Type B pancreatic cell (in vitro differentiated cells): ENCODE results near the gene CABP2. TPM values are rescaled to one million over a fixed set of nuclear protein-coding genes. Genes with fewer than 3 reads are reported as not detected.

Source experiments
- DNase-seq: peaks from one replicate; pipeline ENCODE4 v3.0.0; 2021; ENCODE audit warnings: mixed read lengths; ENCODE audit not compliant: unreplicated experiment; ENCODE audit errors: extremely low spot score
- H3K27ac Mint-ChIP-seq: 2 replicates; pipeline ENCODE4 v1.8.0; 2021; ENCODE audit warnings: mild to moderate bottlenecking, mixed read lengths
- H3K27me3 Mint-ChIP-seq: 2 replicates; pipeline ENCODE4 v1.8.0; 2021; ENCODE audit warnings: mixed read lengths
- H3K36me3 Mint-ChIP-seq: 2 replicates; pipeline ENCODE4 v1.8.0; 2021; ENCODE audit warnings: mixed read lengths
- H3K4me1 Mint-ChIP-seq: one replicate; pipeline ENCODE4 v1.8.0; 2021; ENCODE audit warnings: mixed read lengths; ENCODE audit not compliant: unreplicated experiment
- H3K4me3 Mint-ChIP-seq: 2 replicates; pipeline ENCODE4 v1.8.0; 2021; ENCODE audit warnings: mild to moderate bottlenecking, mixed read lengths
- H3K9me3 Mint-ChIP-seq: 2 replicates; pipeline ENCODE4 v1.8.0; 2021; ENCODE audit warnings: mixed read lengths
- total RNA-seq: library from RNA; stranded (reverse); gene quantifications from 2 replicates; pipeline ENCODE4 v1.2.1, GENCODE V29; 2021; ENCODE audit warnings: low replicate concordance
- TF ChIP-seq, protein P1 (sequence below): fragments of 200-600 bp; sonication (generic); conservative IDR thresholded peaks from 2 replicates; pipeline ENCODE4 v1.5.0; 2021; ENCODE audit warnings: antibody characterized with exemption, mild to moderate bottlenecking

Gene CABP2
- total RNA-seq, 1 donor from 2014 or later = not detected

DNA sequence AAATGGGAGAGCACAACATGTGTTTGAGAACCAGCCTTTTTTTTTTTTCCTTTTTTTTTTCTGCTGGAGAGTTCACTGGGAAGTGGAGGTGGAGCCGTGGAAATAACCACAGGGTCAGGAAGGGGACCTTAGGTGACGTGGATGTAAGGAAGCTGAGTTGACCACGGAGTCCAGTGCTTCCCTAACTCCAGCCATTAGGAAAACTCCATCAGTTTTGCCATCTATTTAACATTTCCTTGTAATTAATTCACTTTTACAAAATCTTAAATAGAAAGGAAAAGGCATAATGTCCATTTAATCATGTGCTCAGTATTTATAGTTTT, 13.3 kb downstream of the CABP2 start:
- Mint-ChIP-seq H3K36me3 (no peaks in the 10 kb centered on the region), H3K27ac (peak overlapping the region; percentile 53), H3K4me3 (peak overlapping the region; percentile 93), H3K27me3 (peaks cover 29% of the 10 kb centered on the region), H3K4me1 (peaks cover 22% of the 10 kb centered on the region), H3K9me3 (no peaks in the 10 kb centered on the region)
- TF ChIP-seq, protein P1, sequence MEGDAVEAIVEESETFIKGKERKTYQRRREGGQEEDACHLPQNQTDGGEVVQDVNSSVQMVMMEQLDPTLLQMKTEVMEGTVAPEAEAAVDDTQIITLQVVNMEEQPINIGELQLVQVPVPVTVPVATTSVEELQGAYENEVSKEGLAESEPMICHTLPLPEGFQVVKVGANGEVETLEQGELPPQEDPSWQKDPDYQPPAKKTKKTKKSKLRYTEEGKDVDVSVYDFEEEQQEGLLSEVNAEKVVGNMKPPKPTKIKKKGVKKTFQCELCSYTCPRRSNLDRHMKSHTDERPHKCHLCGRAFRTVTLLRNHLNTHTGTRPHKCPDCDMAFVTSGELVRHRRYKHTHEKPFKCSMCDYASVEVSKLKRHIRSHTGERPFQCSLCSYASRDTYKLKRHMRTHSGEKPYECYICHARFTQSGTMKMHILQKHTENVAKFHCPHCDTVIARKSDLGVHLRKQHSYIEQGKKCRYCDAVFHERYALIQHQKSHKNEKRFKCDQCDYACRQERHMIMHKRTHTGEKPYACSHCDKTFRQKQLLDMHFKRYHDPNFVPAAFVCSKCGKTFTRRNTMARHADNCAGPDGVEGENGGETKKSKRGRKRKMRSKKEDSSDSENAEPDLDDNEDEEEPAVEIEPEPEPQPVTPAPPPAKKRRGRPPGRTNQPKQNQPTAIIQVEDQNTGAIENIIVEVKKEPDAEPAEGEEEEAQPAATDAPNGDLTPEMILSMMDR = no peak
- DNase-seq = no peak

DNA sequence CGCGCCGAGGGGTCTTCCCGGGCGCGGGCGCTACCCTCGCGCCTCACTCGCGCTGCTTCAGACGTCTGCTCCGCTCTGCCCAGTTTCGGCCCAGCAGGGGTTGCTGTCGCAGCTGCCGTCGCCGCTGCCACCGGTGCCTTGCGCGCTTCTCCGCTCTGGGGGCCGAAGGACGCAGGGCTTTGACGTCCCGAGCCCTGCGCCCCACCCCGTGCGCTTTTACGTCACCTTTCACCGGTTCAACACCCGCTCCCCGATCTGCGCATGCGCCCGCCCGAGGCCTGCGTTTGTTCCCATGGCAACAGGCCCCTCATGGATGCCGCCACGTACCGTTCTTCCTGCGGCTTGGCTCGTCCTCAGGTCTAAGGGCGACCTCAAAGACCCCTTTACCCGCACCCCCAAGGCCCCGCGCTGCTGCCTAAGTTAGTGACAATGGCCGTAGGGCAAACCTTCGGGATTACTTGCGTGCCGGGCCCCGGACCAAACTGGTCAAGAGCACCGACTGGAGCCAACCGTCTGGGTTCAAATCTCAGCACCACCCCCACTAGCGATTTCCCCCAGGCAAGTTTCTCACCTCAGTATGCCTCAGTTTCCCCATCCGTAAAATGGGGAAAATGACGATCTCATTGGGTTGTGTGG, 14.6 kb downstream of the CABP2 start:
- peak; percentile 99 for DNase-seq
- TF ChIP-seq, protein P1 = no peak
- Mint-ChIP-seq H3K27ac (peak overlapping the region; percentile 98), H3K27me3 (peaks cover 21% of the 10 kb centered on the region), H3K9me3 (no peaks in the 10 kb centered on the region), H3K4me3 (peak overlapping the region; percentile 93), H3K4me1 (peaks cover 22% of the 10 kb centered on the region), H3K36me3 (no peaks in the 10 kb centered on the region)

DNA sequence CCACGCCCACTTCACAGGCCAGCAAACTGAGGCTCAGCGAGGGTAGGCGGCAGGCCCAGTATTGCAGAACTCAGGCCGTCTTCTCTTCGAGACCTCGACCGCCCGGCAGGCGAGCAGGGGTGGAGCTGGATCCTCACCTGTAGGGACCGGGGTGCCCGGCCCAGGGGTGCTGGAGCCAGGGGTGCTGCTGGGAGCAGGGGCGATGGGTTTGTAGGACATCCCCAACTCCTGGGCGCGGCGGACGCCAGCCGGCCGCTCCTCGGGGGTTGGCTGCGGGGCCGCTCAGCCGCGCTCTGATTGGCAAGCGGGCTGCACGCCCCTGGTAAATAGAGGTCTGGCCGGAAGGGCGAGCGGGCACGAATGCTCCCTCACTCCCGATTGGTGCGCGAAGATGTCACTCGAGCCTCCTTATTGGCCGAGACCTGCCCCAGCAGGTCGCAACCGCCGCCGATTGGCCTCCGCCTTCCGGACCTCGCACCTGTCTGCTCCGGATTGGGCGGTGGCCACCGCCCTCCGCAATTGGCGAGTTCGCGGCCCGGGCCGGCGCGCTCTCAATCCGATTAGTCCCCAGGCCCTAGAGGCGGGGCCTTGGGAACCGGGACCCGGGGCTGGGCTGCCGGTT, 15.3 kb downstream of the CABP2 start, which contains the start of gene CDK2AP2:
CDK2AP2 (minus strand) TSS at position 299 of the 622 bp plus-strand sequence; CDS start at position 219, 80 bp downstream.
- DNase-seq = peak; percentile 98
- Mint-ChIP-seq H3K4me1 (peaks cover 24% of the 10 kb centered on the region), H3K36me3 (no peaks in the 10 kb centered on the region), H3K27me3 (peaks cover 19% of the 10 kb centered on the region), H3K4me3 (peak within 1 kb of the TSS; percentile 93), H3K9me3 (no peaks in the 10 kb centered on the region), H3K27ac (peak within 1 kb of the TSS; percentile 98)
- TF ChIP-seq, protein P1 = no peak

DNA sequence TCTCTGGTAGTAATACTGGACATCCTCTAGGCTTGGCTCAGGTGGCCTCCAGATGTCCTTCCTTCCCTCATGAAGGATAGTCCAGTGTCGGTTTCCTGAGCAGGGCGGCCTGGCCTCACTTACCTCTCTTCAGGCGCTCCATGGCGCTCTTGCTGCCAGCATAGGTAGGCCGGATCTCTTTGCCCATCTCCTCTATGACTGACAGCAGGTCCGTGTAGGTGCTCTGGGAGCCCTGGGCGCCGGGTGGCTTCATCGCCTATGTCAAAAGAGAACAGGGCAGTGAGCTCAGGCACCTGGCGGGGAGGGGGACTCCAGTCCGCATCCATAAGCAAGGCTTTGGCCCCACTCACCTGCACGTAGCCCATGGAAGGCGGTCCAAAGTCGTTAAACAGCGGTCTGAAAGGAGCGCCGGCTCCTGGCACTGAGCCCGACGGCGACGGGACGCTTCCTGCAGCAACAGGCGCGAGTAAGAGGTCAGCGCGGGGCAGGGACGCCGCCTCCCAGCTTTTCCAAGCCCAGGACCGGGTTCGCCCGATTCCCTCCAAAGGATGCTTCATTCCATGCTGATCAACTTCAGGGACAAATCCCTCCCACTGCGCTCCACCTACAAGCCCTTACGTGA, 15.9 kb downstream of the CABP2 start:
- H3K27me3 Mint-ChIP-seq = peaks cover 20% of the 10 kb centered on the region
- peaks cover 28% of the 10 kb centered on the region for H3K4me1 Mint-ChIP-seq
- H3K4me3 Mint-ChIP-seq = peak overlapping the region; percentile 93
- no peaks in the 10 kb centered on the region for H3K36me3 Mint-ChIP-seq
- no peaks in the 10 kb centered on the region for H3K9me3 Mint-ChIP-seq
- peak overlapping the region; percentile 98 for H3K27ac Mint-ChIP-seq
- TF ChIP-seq, protein P1 = no peak
- DNase-seq = no peak

DNA sequence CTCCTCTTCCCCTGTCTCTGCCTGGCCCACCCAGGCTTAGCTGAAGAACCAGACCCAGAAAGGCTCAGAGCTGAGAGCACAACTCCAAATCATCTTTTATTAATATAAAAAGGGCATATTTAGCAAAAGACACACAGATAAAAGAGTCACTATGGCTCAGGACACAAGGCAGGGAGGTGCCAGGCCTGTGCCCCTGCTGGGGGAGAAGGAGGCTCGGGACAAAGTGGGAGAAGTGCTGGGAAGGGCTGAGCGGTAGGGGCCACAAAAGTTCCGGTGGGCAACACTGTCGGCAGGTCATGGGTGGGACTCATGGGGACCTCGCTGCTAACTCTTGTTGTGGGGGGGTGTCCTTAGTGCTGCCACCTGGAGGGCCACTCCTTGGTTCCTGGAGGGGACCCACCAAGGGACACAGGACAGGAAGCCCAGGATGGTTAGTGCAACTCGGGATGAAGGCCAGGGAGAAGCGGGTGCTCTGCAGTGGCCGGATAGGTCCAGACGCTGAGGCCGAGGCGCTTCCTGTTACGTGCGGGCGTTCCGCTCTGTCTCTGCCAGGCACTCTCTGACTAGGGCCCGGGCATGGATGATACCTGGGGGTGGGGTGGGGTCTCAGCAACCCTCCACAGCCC, 16.7 kb downstream of the CABP2 start:
- Mint-ChIP-seq H3K36me3 (no peaks in the 10 kb centered on the region), H3K4me1 (peaks cover 28% of the 10 kb centered on the region), H3K4me3 (peak overlapping the region; percentile 93), H3K9me3 (no peaks in the 10 kb centered on the region), H3K27me3 (peaks cover 20% of the 10 kb centered on the region), H3K27ac (peak overlapping the region; percentile 98)
- TF ChIP-seq, protein P1 = peak; percentile 11
- DNase-seq = no peak
